ENCODE results near the gene XPO6. TPM values are rescaled to one million over a fixed set of nuclear protein-coding genes. Genes with fewer than 3 reads are reported as not detected.

XPO6 gene
- total and polyA plus RNA-seq, 12 donors, result 61.1 to 194 (median 95.8) TPM

- TF ChIP-seq, protein P1, sequence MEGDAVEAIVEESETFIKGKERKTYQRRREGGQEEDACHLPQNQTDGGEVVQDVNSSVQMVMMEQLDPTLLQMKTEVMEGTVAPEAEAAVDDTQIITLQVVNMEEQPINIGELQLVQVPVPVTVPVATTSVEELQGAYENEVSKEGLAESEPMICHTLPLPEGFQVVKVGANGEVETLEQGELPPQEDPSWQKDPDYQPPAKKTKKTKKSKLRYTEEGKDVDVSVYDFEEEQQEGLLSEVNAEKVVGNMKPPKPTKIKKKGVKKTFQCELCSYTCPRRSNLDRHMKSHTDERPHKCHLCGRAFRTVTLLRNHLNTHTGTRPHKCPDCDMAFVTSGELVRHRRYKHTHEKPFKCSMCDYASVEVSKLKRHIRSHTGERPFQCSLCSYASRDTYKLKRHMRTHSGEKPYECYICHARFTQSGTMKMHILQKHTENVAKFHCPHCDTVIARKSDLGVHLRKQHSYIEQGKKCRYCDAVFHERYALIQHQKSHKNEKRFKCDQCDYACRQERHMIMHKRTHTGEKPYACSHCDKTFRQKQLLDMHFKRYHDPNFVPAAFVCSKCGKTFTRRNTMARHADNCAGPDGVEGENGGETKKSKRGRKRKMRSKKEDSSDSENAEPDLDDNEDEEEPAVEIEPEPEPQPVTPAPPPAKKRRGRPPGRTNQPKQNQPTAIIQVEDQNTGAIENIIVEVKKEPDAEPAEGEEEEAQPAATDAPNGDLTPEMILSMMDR (IDR thresholded peaks at IDR 0.05), result no peak
- no peak for TF ChIP-seq POLR2A (IDR thresholded peaks at IDR 0.05)
- H3K4me1 ChIP-seq (replicated peaks in 1 of 2), result no peaks in the 10 kb centered on the region
- no peaks in the 10 kb centered on the region for H3K9me3 ChIP-seq (replicated peaks in 1 of 3)
- DNase-seq, result no peak
- H3K4me3 ChIP-seq, result no peak overlapping the region
- no peak overlapping the region for H3K27ac ChIP-seq
- H3K27me3 ChIP-seq, result no peaks in the 10 kb centered on the region
- no peaks in the 10 kb centered on the region for H3K36me3 ChIP-seq (replicated peaks in 1 of 2)
- WGBS, 4 donors, result 38 to 44% (median 40%) methylated on average over 4 of the region's 4 CpGs
- intact Hi-C loops (cut with DNase I), result loop anchor here in 1 of 2 donors (10.0 kb wide), 1 partner anchor 467 kb away; no protein-coding TSS in a partner anchor
Measured at GRCh38 chr16:28072087-28072486, 139.7 kb downstream of the XPO6 start.

- DNase-seq, result no peak
- TF ChIP-seq, protein P1 (IDR thresholded peaks at IDR 0.05), result no peak
- no peak for TF ChIP-seq POLR2A (IDR thresholded peaks at IDR 0.05)
- Histone ChIP-seq H3K4me3 (no peak overlapping the region), H3K4me1 (replicated peaks in 1 of 2) (no peaks in the 10 kb centered on the region), H3K27ac (no peak overlapping the region), H3K27me3 (no peaks in the 10 kb centered on the region), H3K9me3 (replicated peaks in 1 of 3) (no peaks in the 10 kb centered on the region), H3K36me3 (replicated peaks in 1 of 2) (no peaks in the 10 kb centered on the region)
- WGBS, 4 donors, result 63 to 67% (median 66%) methylated on average over 27 to 31 of the region's 31 CpGs
- intact Hi-C loops (cut with DNase I), result loop anchor here in 1 of 2 donors (10.0 kb wide), 1 partner anchor 465 kb away; no protein-coding TSS in a partner anchor
Measured at GRCh38 chr16:28069971-28070794, 141.6 kb downstream of the XPO6 start.

GRCh38 chr16:28068976-28069375, 142.8 kb downstream of the XPO6 start:
- H3K36me3 ChIP-seq (replicated peaks in 1 of 2), result no peaks in the 10 kb centered on the region
- WGBS, 4 donors, result 64 to 88% (median 83%) methylated on average over 5 to 7 of the region's 7 CpGs
- no peak for DNase-seq

DNA sequence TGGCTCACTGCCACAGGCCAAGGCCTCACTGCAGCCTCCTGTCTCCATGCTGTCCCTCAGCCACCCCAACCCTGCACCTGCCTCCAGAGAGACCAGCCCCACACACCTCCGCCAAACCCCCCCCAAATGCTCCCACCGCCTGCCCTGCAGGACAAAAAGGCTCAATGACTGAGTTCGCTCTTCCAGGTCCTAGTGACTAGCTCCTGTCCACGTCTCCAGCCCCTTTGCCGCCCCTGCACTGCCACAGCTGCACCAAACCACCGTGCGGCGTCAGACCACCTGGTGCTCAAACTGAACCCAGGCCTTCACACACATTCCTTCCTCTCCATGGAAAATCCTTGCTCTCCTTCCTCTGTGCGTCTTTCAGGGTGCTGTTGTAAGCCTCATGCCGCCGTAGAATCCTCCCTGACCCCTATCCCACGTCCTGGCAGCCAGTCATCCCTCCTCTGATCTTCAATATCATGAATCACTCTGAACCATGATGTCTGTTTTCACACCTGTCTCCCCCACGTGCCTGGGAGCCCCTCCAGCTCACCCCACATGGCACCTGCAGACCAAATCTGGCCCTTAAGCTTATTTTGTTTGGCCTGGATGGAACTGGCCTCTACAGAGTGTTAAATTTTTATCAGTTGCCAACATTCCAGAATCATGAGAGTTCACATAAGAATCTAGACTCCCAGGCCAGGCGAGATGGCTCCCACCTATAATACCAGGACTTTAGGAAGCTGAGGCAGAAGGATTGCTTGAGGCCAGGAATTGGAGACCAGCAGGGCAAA, 144.0 kb downstream of the XPO6 start:
- 68 to 77% (median 75%) methylated on average over 14 of the region's 14 CpGs for WGBS, 4 donors

More at GRCh38 chr16:28068976-28069375, 142.8 kb downstream of the XPO6 start:
- Histone ChIP-seq H3K4me3 (no peak overlapping the region), H3K4me1 (replicated peaks in 1 of 2) (no peaks in the 10 kb centered on the region), H3K27me3 (peaks cover 7% of the 10 kb centered on the region), H3K27ac (no peak overlapping the region), H3K9me3 (replicated peaks in 1 of 3) (no peaks in the 10 kb centered on the region)
- no peak for TF ChIP-seq POLR2A (IDR thresholded peaks at IDR 0.05)
- TF ChIP-seq, protein P1 (IDR thresholded peaks at IDR 0.05), result no peak
- intact Hi-C loops (cut with DNase I), result no loop called here

More for the DNA sequence above, 144.0 kb downstream of the XPO6 start:
- H3K36me3 ChIP-seq (replicated peaks in 1 of 2), result no peaks in the 10 kb centered on the region
- H3K4me3 ChIP-seq, result no peak overlapping the region
- TF ChIP-seq, protein P1 (IDR thresholded peaks at IDR 0.05), result no peak
- no peak for TF ChIP-seq POLR2A (IDR thresholded peaks at IDR 0.05)
- no peak for DNase-seq
- no peaks in the 10 kb centered on the region for H3K9me3 ChIP-seq (replicated peaks in 1 of 3)
- intact Hi-C loops (cut with DNase I), result no loop called here
- H3K27me3 ChIP-seq, result peaks cover 16% of the 10 kb centered on the region
- H3K27ac ChIP-seq, result no peak overlapping the region
- no peaks in the 10 kb centered on the region for H3K4me1 ChIP-seq (replicated peaks in 1 of 2)
